Vagina (tissue), 2 donors: ENCODE data around the gene CTAGE9.

ENCODE experiments used
- CTCF ChIP-seq, 3 experiments: fragments of 450-650 bp in 2 of 3; fragments of 200-600 bp in 1 of 3; sonication (generic) in 1 of 3; IDR thresholded peaks; one replicate each; pipeline ENCODE4 v1.5.1; 2017 to 2019; ENCODE audit warnings: antibody characterized with exemption in 3 of 3, mild to moderate bottlenecking in 2 of 3, moderate library complexity in 2 of 3
- POLR2A ChIP-seq, 2 donors: fragments of 450-650 bp; IDR thresholded peaks; one replicate each; pipeline ENCODE4 v1.6.1; 2017; ENCODE audit warnings: antibody characterized with exemption in 2 of 2, mild to moderate bottlenecking in 2 of 2, moderate library complexity in 2 of 2
- POLR2AphosphoS5 ChIP-seq, 2 donors: sonication (generic); formaldehyde crosslinking; IDR thresholded peaks; one replicate each; pipeline ENCODE4 v1.9.0; 2017; ENCODE audit warnings: antibody characterized with exemption in 2 of 2, mild to moderate bottlenecking in 2 of 2, low read depth in 1 of 2; ENCODE audit not compliant: insufficient read depth in 1 of 2

GRCh38 chr6:131744432-131745287 lies 33.8 kb upstream of the CTAGE9 start:
- TF ChIP-seq POLR2A (IDR thresholded peaks at IDR 0.05) (no peak), CTCF (IDR thresholded peaks at IDR 0.05) (no peak), POLR2AphosphoS5 (IDR thresholded peaks at IDR 0.05; ENCODE audit: insufficient read depth in 1 of 2, low read depth in 1 of 2) (no peak)
